K562 treated with DMSO at 1 percent for 12 hours (cell line): Measurements from ENCODE around the gene XKRX. TPM values are rescaled to one million over a fixed set of nuclear protein-coding genes. Genes with fewer than 3 reads are reported as not detected.

Source experiments
- total RNA-seq: library from RNA; unstranded; fragments of 300-600 nt; gene quantifications from 2 replicates; pipeline ENCODE4 v1.2.3, GENCODE V29; 2022; ENCODE audit not compliant: insufficient read depth

Gene XKRX
- not detected in 2 replicates for total RNA-seq

GRCh38 chrX:100928660-100929613 lies at the start of gene XKRX:
TSS of gene XKRX (minus strand) at chrX:100928917. CDS start at chrX:100928304, 613 bp downstream.

GRCh38 chrX:100969408-100969807 lies 40.7 kb upstream of the XKRX start, which contains the start of gene ARL13A:
TSS of gene ARL13A (plus strand) at chrX:100969708. CDS start at chrX:100973690, 3,982 bp downstream.

GRCh38 chrX:100874325-100874724 lies 54.4 kb downstream of the XKRX start, which contains the start of gene NOX1:
TSS of gene NOX1 (minus strand) at chrX:100874359. CDS start at chrX:100874139, 220 bp downstream.

Other genes starting within 250 kb of the XKRX start
- gene SYTL4, start 196.8 kb downstream of the XKRX start, total RNA-seq: 0.90 and 56.1 TPM in 2 replicates
- 19.7 and 37.6 TPM in 2 replicates for gene CSTF2, start 108.5 kb downstream of the XKRX start, total RNA-seq
- gene NOX1, start 54.6 kb downstream of the XKRX start, total RNA-seq: not detected in 2 replicates
- gene ARL13A, start 40.8 kb upstream of the XKRX start, total RNA-seq: not detected in 2 replicates
- 11.2 and 23.9 TPM in 2 replicates for gene TRMT2B, start 123.2 kb upstream of the XKRX start, total RNA-seq
- gene TMEM35A, start 150.0 kb upstream of the XKRX start, total RNA-seq: not detected in 2 replicates
- gene CENPI, start 169.3 kb upstream of the XKRX start, total RNA-seq: 1.8 and 7.7 TPM in 2 replicates